Astrocyte (in vitro differentiated cells and primary cell): Measurements from ENCODE around the gene PRCD. TPM values are rescaled to one million over a fixed set of nuclear protein-coding genes. Genes with fewer than 3 reads are reported as not detected.

Experiments used
- DNase-seq: peaks from one replicate; pipeline ENCODE4 v3.0.0-alpha.2; 2010; ENCODE audit warnings: low read depth
- FAIRE-seq: peaks from 2 replicates; lab custom pipeline; 2011; peaks lifted over from hg19 to GRCh38; lab: Jason Lieb, UNC
- H2AFZ ChIP-seq: 2 replicates; pipeline ENCODE4 v1.6.0; 2012; ENCODE audit warnings: low read depth, low read length, inconsistent platforms
- H3K27ac ChIP-seq: 2 replicates; pipeline ENCODE4 v1.5.1; 2011; ENCODE audit warnings: low read depth, low read length, inconsistent platforms
- H3K27me3 ChIP-seq: 2 replicates; pipeline ENCODE4 v1.6.0; 2011; ENCODE audit warnings: low read length, inconsistent platforms; ENCODE audit not compliant: insufficient read depth
- H3K36me3 ChIP-seq: 2 replicates; pipeline ENCODE4 v1.5.1; 2011; ENCODE audit warnings: low read length, inconsistent platforms; ENCODE audit not compliant: insufficient read depth
- H3K4me1 ChIP-seq: 2 replicates; pipeline ENCODE4 v1.5.1; 2011; ENCODE audit warnings: low read length, inconsistent platforms; ENCODE audit not compliant: insufficient read depth
- H3K4me2 ChIP-seq: 2 replicates; pipeline ENCODE4 v1.6.0; 2012; ENCODE audit warnings: low read length, inconsistent platforms
- H3K4me3 ChIP-seq: 2 replicates; pipeline ENCODE4 v1.5.1; 2011; ENCODE audit warnings: low read depth, mild to moderate bottlenecking, low read length, inconsistent platforms; ENCODE audit not compliant: insufficient read depth
- H3K79me2 ChIP-seq: 2 replicates; pipeline ENCODE4 v1.6.0; 2012; ENCODE audit warnings: mild to moderate bottlenecking, low read length, inconsistent platforms; ENCODE audit not compliant: insufficient read depth
- H3K9ac ChIP-seq: 2 replicates; pipeline ENCODE4 v1.6.0; 2012; ENCODE audit warnings: mild to moderate bottlenecking, low read length, inconsistent platforms
- H3K9me3 ChIP-seq: 2 replicates; pipeline ENCODE4 v1.5.1; 2012; ENCODE audit warnings: low read depth, mild to moderate bottlenecking, low read length, inconsistent platforms; ENCODE audit not compliant: insufficient read depth
- H4K20me1 ChIP-seq: 2 replicates; pipeline ENCODE4 v1.6.0; 2012; ENCODE audit warnings: low read length, inconsistent platforms; ENCODE audit not compliant: insufficient read depth
- H3K27ac Mint-ChIP-seq: one replicate; pipeline ENCODE4 v1.8.0; 2021; ENCODE audit warnings: mild to moderate bottlenecking, mixed read lengths; ENCODE audit not compliant: unreplicated experiment
- H3K27me3 Mint-ChIP-seq: one replicate; pipeline ENCODE4 v1.8.0; 2021; ENCODE audit warnings: low read depth, mixed read lengths; ENCODE audit not compliant: unreplicated experiment
- H3K36me3 Mint-ChIP-seq: one replicate; pipeline ENCODE4 v1.8.0; 2021; ENCODE audit warnings: low read depth, mixed read lengths; ENCODE audit not compliant: unreplicated experiment
- H3K4me1 Mint-ChIP-seq: one replicate; pipeline ENCODE4 v1.8.0; 2021; ENCODE audit warnings: low read depth, mixed read lengths; ENCODE audit not compliant: unreplicated experiment
- H3K4me3 Mint-ChIP-seq: one replicate; pipeline ENCODE4 v1.8.0; 2021; ENCODE audit warnings: mild to moderate bottlenecking, moderate library complexity, mixed read lengths; ENCODE audit not compliant: unreplicated experiment
- H3K9me3 Mint-ChIP-seq: one replicate; pipeline ENCODE4 v1.8.0; 2021; ENCODE audit warnings: mild to moderate bottlenecking, mixed read lengths; ENCODE audit not compliant: unreplicated experiment
- EZH2 ChIP-seq: IDR thresholded peaks from 2 replicates; pipeline ENCODE4 v1.6.1; 2012; ENCODE audit warnings: mild to moderate bottlenecking, low read length, inconsistent platforms; ENCODE audit not compliant: insufficient read depth
- total RNA-seq: library from RNA; stranded (reverse); gene quantifications from 2 replicates; pipeline ENCODE4 v1.2.1, GENCODE V29; 2021
- TF ChIP-seq, protein P1 (sequence below): IDR thresholded peaks from 2 replicates; pipeline ENCODE4 v1.5.1; 2011; ENCODE audit warnings: low read depth, mild to moderate bottlenecking, inconsistent platforms, low read length, moderate library complexity; ENCODE audit not compliant: insufficient read depth

Gene PRCD
- total RNA-seq, 1 donor from 2014 or later = 2.2 TPM

- Mint-ChIP-seq H3K4me1 (no peaks in the 10 kb centered on the region), H3K9me3 (no peaks in the 10 kb centered on the region), H3K36me3 (peaks cover 3% of the 10 kb centered on the region), H3K4me3 (no peak overlapping the region), H3K27me3 (peaks cover 12% of the 10 kb centered on the region), H3K27ac (no peak overlapping the region)
- H4K20me1 ChIP-seq = no peaks in the 10 kb centered on the region
- H3K4me2 ChIP-seq = no peak overlapping the region
- no peaks in the 10 kb centered on the region for H3K79me2 ChIP-seq
- H3K4me3 ChIP-seq = no peak overlapping the region
- H3K27me3 ChIP-seq = no peaks in the 10 kb centered on the region
- no peak overlapping the region for H3K27ac ChIP-seq
- H3K36me3 ChIP-seq = no peaks in the 10 kb centered on the region
- no peak for TF ChIP-seq EZH2
- TF ChIP-seq, protein P1, sequence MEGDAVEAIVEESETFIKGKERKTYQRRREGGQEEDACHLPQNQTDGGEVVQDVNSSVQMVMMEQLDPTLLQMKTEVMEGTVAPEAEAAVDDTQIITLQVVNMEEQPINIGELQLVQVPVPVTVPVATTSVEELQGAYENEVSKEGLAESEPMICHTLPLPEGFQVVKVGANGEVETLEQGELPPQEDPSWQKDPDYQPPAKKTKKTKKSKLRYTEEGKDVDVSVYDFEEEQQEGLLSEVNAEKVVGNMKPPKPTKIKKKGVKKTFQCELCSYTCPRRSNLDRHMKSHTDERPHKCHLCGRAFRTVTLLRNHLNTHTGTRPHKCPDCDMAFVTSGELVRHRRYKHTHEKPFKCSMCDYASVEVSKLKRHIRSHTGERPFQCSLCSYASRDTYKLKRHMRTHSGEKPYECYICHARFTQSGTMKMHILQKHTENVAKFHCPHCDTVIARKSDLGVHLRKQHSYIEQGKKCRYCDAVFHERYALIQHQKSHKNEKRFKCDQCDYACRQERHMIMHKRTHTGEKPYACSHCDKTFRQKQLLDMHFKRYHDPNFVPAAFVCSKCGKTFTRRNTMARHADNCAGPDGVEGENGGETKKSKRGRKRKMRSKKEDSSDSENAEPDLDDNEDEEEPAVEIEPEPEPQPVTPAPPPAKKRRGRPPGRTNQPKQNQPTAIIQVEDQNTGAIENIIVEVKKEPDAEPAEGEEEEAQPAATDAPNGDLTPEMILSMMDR = no peak
- peaks cover 4% of the 10 kb centered on the region for H3K4me1 ChIP-seq
- FAIRE-seq = no peak
- no peak overlapping the region for H2AFZ ChIP-seq
- no peaks in the 10 kb centered on the region for H3K9me3 ChIP-seq
- H3K9ac ChIP-seq = no peak overlapping the region
- DNase-seq = no peak
Observed at GRCh38 chr17:76574166-76574565, 34.3 kb downstream of the PRCD start.

DNA sequence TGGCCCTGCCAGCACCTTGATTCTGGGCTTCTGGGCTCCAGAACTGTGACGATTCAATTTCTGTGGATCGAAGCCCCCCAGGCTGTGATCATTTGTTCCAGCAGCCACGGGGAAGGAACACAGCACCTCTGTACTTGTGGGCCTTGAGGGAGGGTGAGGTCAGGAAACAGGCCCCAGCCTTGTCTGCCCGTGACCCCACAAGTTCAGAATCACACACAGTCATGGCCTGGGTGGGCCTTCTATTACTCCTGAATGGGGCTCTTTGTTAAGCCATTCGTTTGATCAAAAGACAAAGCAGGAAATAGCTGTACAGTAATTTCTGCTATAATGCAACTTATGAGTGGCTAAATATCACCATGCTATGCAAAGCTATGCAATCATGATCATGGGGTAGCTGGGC is 35.7 kb downstream of the PRCD start:
- no peaks in the 10 kb centered on the region for H3K27me3 ChIP-seq
- H3K79me2 ChIP-seq = no peaks in the 10 kb centered on the region
- Mint-ChIP-seq H3K4me3 (no peak overlapping the region), H3K4me1 (peaks cover 3% of the 10 kb centered on the region), H3K27me3 (peaks cover 20% of the 10 kb centered on the region), H3K27ac (no peak overlapping the region), H3K36me3 (peaks cover 3% of the 10 kb centered on the region), H3K9me3 (peaks cover 2% of the 10 kb centered on the region)
- H3K36me3 ChIP-seq = no peaks in the 10 kb centered on the region
- no peak overlapping the region for H3K27ac ChIP-seq
- H3K9me3 ChIP-seq = no peaks in the 10 kb centered on the region
- no peak overlapping the region for H3K9ac ChIP-seq
- TF ChIP-seq, protein P1 = no peak
- no peak for TF ChIP-seq EZH2
- no peaks in the 10 kb centered on the region for H3K4me1 ChIP-seq
- H3K4me2 ChIP-seq = no peak overlapping the region
- H4K20me1 ChIP-seq = no peaks in the 10 kb centered on the region
- no peak for DNase-seq
- H3K4me3 ChIP-seq = no peak overlapping the region
- no peak for FAIRE-seq
- H2AFZ ChIP-seq = no peak overlapping the region

DNA sequence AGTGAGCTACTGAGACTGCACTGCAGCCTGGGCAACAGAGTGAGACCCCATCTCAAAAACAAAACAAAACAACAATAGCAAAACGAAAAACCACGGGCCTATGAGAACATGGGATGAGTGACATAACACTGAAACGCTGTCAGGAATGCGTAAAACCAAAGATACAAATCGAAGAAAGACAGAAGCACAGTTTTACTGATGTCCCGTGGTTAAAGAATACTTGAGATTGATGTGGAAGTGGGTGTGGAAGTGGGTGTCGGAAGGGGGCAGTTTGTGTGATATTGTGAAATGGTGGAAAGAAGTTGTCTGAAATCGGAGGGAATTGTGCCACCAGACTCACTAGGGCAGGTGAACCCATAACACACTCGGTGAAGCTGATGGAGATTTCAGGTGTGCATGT is 36.3 kb downstream of the PRCD start:
- Histone ChIP-seq H3K79me2 (no peaks in the 10 kb centered on the region), H3K4me1 (no peaks in the 10 kb centered on the region), H3K9ac (no peak overlapping the region), H3K27ac (no peak overlapping the region), H3K27me3 (no peaks in the 10 kb centered on the region), H3K4me2 (no peak overlapping the region), H4K20me1 (no peaks in the 10 kb centered on the region), H3K4me3 (no peak overlapping the region), H2AFZ (no peak overlapping the region), H3K36me3 (no peaks in the 10 kb centered on the region), H3K9me3 (no peaks in the 10 kb centered on the region)
- Mint-ChIP-seq H3K4me3 (no peak overlapping the region), H3K27ac (no peak overlapping the region), H3K36me3 (no peaks in the 10 kb centered on the region), H3K27me3 (peaks cover 20% of the 10 kb centered on the region), H3K9me3 (peaks cover 2% of the 10 kb centered on the region), H3K4me1 (peaks cover 3% of the 10 kb centered on the region)
- DNase-seq (no peak), FAIRE-seq (no peak)
- TF ChIP-seq EZH2 = no peak
- TF ChIP-seq, protein P1 = no peak
